Activated CD4-positive, alpha-beta memory T cell treated with anti-CD3 and anti-CD28 coated beads, Interleukin-2, amount 10 ng/mL, durations not matched to agents 7 days and 5 days (primary cell): ENCODE data around the gene DIPK1C. TPM values are rescaled to one million over a fixed set of nuclear protein-coding genes. Genes with fewer than 3 reads are reported as not detected.

ENCODE experiments used
- CTCF ChIA-PET: fragments of 350-600 bp; sonication (Branson Sonifier 250); formaldehyde crosslinking; loops from one replicate; lab custom pipeline; 2021; ENCODE audit warnings: antibody characterized with exemption, inconsistent platforms; lab: Charles Lee
- POLR2A ChIA-PET: fragments of 350-600 bp; sonication (Branson Sonifier 250); formaldehyde crosslinking; loops from one replicate; lab custom pipeline; 2021; ENCODE audit warnings: antibody characterized with exemption; lab: Charles Lee
- DNase-seq: peaks from one replicate; pipeline ENCODE4 v3.0.0-alpha.2; 2020
- H3K27ac Mint-ChIP-seq: one replicate; pipeline ENCODE4 v1.8.0; 2021; ENCODE audit warnings: mild to moderate bottlenecking, mixed read lengths
- H3K27me3 Mint-ChIP-seq: one replicate; pipeline ENCODE4 v1.8.0; 2021; ENCODE audit warnings: mixed read lengths
- H3K36me3 Mint-ChIP-seq: one replicate; pipeline ENCODE4 v1.8.0; 2021; ENCODE audit warnings: low read depth, mixed read lengths
- H3K4me1 Mint-ChIP-seq: one replicate; pipeline ENCODE4 v1.8.0; 2021; ENCODE audit warnings: mixed read lengths
- H3K4me3 Mint-ChIP-seq: one replicate; pipeline ENCODE4 v1.8.0; 2021; ENCODE audit warnings: mild to moderate bottlenecking, mixed read lengths
- H3K9me3 Mint-ChIP-seq: one replicate; pipeline ENCODE4 v1.8.0; 2021; ENCODE audit warnings: mixed read lengths
- total RNA-seq, 2 experiments: library from RNA; stranded (reverse); gene quantifications; one replicate each; pipeline ENCODE4 v1.2.3, GENCODE V29; 2021

DIPK1C gene
- total RNA-seq, 2 experiments from 2014 or later = not detected

DNA sequence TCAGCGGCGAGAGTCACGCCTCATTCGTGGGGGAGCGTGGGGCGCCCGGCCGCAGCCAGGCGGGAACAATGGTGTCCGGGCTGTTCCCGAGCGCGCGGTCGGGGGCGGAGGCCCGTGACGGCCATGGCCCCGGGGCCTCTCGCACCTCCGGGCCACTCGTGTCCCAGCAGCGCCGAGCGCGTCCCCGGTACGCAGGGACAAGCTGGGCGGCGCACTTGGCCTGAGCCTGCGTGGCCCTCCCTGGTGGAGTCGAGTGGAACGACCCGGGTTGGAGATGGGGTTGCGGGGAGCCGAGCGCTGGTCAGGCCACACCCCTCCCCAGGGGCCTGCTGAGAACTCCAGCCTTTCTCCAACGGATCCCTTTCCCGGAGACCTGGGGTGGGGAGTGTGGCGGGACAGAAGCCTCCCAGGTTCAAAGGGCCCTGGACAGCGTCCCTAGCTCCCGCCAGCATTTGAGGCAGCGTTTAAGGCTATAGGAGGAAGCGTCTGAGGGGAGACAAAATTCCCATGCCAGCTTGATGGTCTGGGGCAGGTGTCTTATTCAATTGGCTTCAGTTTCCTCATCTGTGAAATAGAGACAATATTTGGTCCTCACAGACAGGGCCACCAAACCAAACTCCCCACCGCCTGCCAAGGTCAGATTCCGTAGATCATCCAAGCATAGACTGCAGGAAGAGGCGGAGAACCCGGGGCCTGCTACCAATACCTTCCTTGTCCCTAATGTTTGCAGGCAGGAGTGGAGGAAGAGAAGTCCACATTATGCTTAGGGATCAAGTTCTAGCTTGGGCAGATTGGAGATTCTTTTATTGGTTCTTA is 39.6 kb upstream of the DIPK1C start:
- POLR2A ChIA-PET = interaction anchor here (1.0 to 5.2 kb wide), 9 partner anchors 11 to 712 kb away, joined by 3 to 22 read pairs (median 9); partner anchors contain the start of genes PTGR3, TIMM21 and ZNF407
- Mint-ChIP-seq H3K4me1 (peaks cover 50% of the 10 kb centered on the region), H3K4me3 (peak overlapping the region; percentile 88), H3K36me3 (peaks cover 27% of the 10 kb centered on the region), H3K27me3 (peaks cover 9% of the 10 kb centered on the region), H3K27ac (peak overlapping the region; percentile 99), H3K9me3 (no peaks in the 10 kb centered on the region)
- DNase-seq = peak; percentile 52
- CTCF ChIA-PET = interaction anchor here (0.6 to 1.4 kb wide), 3 partner anchors 55 to 143 kb away, joined by 3 to 5 read pairs (median 3); no protein-coding TSS in a partner anchor

DNA sequence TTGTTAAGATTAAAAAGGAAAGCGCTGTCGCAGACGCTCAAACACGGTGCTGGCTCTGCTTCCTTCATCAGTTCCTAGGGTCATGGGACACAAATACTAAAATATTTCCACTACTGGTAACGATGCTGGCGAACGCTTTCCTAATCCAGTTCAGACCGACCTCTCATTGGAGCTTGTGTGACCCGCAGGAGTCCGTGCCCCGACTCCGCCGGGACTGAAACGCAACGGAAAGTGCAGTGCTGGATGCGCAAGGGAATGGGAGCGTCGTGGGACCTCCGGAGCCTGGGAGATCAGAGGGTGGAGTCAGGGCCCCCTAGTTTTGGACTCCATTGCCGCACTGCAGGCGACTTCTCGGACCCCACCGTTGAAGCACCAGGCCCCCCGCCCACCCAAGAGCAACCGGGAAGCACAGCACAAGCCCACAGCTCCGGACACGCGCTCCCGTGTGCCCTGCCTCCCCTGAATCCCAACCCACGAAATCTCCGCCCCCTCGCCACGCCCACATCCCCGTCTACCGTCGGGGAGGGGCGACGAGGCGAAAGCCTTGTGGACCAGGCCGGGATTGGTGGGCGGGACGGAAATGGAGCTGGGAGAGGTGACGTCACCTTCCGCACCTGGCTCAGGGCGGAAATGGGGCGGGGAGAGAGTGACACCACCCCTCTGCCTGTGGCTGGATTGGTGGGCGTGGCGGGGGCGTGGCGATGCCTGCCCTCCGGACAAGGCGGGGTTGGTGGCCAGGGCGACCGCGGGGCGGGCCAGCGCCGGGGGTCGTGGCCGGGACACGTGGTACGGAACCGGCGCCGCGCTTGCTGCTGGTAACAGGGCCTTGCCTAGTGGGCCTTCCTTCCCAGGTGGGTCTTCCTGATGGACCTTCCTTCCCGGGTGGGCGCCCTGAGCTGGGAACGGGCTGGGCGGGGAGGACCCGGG is 38.7 kb upstream of the DIPK1C start, which contains the start of gene CNDP2:
CNDP2 (plus strand) TSS at position 783 of the 927 bp plus-strand sequence. CDS start 3,611 bp downstream, outside the sequence.
- H3K9me3 Mint-ChIP-seq = no peaks in the 10 kb centered on the region
- ChIA-PET CTCF (interaction anchor here (0.6 to 1.4 kb wide), 3 partner anchors 56 to 142 kb away, joined by 3 to 5 read pairs (median 3); no protein-coding TSS in a partner anchor), POLR2A (interaction anchor here (0.6 to 5.2 kb wide), 10 partner anchors 10 to 713 kb away, joined by 3 to 22 read pairs (median 8); partner anchors contain the start of genes PTGR3, TIMM21 and ZNF407)
- H3K36me3 Mint-ChIP-seq = peaks cover 21% of the 10 kb centered on the region
- peak within 1 kb of the TSS; percentile 88 for H3K4me3 Mint-ChIP-seq
- H3K27ac Mint-ChIP-seq = peak within 1 kb of the TSS; percentile 99
- peaks cover 11% of the 10 kb centered on the region for H3K27me3 Mint-ChIP-seq
- peaks cover 43% of the 10 kb centered on the region for H3K4me1 Mint-ChIP-seq
- peak; percentile 99 for DNase-seq

DNA sequence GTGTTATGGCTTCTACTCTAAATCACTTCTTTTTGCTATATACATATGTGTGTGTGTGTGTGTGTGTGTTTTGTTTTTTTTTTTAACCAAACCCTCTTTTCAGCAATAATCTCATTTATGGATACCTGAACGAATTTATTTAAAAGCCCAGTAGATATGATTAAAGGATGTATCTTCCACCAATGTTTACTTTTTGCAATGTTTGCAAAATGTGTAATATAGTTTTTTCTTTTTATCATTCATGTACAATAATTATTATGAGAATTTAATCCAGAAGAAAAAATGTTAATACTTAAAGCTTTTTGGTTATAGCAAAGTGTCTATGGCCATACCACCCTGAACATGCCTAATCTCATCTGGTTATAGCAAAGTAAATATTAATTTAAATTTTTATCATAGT is 37.4 kb upstream of the DIPK1C start:
- peaks cover 34% of the 10 kb centered on the region for H3K4me1 Mint-ChIP-seq
- DNase-seq = no peak
- ChIA-PET CTCF (interaction anchor here (1.8 to 2.1 kb wide), 3 partner anchors 116 to 144 kb away, joined by 7 to 12 read pairs (median 8); no protein-coding TSS in a partner anchor), POLR2A (no interaction called here)
- peaks cover 13% of the 10 kb centered on the region for H3K27me3 Mint-ChIP-seq
- no peak overlapping the region for H3K4me3 Mint-ChIP-seq
- H3K9me3 Mint-ChIP-seq = no peaks in the 10 kb centered on the region
- peaks cover 13% of the 10 kb centered on the region for H3K36me3 Mint-ChIP-seq
- H3K27ac Mint-ChIP-seq = no peak overlapping the region

DNA sequence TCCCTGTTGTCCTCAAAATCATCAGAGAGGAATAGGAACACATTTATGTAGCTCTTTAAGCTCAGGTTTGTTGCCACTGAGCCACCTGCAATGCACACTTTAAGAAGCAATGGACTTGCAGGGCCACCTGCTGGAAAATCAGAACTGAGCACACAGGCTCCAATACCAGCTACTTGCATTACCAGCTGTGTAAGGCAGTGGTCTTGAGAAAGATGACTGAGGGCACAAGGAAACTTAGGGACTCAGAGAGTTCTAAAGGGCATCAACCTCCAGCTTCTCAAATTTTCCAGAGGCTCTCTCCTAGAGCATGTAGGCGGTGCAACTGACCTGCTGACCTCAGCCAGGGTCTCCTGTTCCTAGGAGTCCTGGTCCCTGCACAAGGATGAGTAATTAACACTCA is 36.6 kb upstream of the DIPK1C start:
- Mint-ChIP-seq H3K4me1 (peaks cover 27% of the 10 kb centered on the region), H3K4me3 (no peak overlapping the region), H3K36me3 (peaks cover 11% of the 10 kb centered on the region), H3K9me3 (no peaks in the 10 kb centered on the region), H3K27me3 (peaks cover 14% of the 10 kb centered on the region), H3K27ac (no peak overlapping the region)
- POLR2A ChIA-PET = interaction anchor here (1.0 to 1.2 kb wide), 4 partner anchors 139 to 296 kb away, joined by 3 to 5 read pairs (median 4); no protein-coding TSS in a partner anchor
- peak; percentile 66 for DNase-seq
- CTCF ChIA-PET = interaction anchor here (0.6 to 2.6 kb wide), 20 partner anchors 9 to 430 kb away, joined by 3 to 62 read pairs (median 4); no protein-coding TSS in a partner anchor

DNA sequence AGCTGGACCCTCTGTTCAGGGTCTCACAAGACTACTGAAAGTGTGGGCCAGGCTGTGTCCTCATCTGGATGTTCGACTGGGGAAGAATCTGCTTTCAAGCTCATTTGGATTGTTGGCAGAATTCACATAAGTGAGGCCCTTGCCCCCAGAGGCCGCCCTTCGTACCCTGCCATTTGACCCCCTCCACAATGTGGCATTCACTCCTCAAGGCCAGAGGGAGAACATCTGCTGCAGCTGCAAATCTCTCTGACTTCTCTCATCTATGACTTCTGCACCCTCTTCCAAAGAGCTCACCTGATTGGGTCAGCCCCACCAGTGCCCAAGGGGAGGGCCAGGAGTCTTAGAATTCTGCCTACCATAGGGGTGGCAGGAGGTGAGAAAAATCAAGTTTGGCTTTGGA is 35.2 kb upstream of the DIPK1C start:
- Mint-ChIP-seq H3K4me3 (no peak overlapping the region), H3K9me3 (no peaks in the 10 kb centered on the region), H3K27me3 (peaks cover 14% of the 10 kb centered on the region), H3K36me3 (peaks cover 9% of the 10 kb centered on the region), H3K4me1 (peaks cover 13% of the 10 kb centered on the region), H3K27ac (no peak overlapping the region)
- ChIA-PET POLR2A (no interaction called here), CTCF (interaction anchor here (1.0 to 2.6 kb wide), 5 partner anchors 60 to 294 kb away, joined by 3 to 62 read pairs (median 5); no protein-coding TSS in a partner anchor)
- DNase-seq = no peak

DNA sequence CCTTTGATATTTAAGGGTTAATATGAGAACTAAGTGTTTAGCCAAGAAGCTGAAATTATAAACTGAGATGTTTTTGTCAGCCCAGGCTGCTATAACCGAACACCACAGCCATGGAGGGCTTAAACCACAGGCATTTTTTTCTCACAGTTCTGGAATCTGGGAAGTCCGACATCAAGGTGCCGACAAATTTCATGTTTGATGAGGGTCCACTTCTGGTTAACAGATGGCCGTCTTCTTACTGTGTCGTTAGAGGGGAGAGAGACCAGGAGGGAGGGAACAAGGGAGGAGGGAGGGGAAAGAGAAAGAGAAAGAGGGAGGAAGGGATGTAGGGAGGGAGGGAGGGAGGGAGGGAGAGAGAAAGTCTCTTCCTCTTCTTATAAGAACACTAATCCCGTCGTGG is 32.6 kb upstream of the DIPK1C start:
- Mint-ChIP-seq H3K27me3 (peaks cover 19% of the 10 kb centered on the region), H3K36me3 (no peaks in the 10 kb centered on the region), H3K9me3 (no peaks in the 10 kb centered on the region), H3K27ac (no peak overlapping the region), H3K4me3 (no peak overlapping the region), H3K4me1 (peaks cover 12% of the 10 kb centered on the region)
- ChIA-PET POLR2A (no interaction called here), CTCF (interaction anchor here (1.4 kb wide), 1 partner anchor 62 kb away, joined by 3 read pairs; no protein-coding TSS in a partner anchor)
- no peak for DNase-seq

DNA sequence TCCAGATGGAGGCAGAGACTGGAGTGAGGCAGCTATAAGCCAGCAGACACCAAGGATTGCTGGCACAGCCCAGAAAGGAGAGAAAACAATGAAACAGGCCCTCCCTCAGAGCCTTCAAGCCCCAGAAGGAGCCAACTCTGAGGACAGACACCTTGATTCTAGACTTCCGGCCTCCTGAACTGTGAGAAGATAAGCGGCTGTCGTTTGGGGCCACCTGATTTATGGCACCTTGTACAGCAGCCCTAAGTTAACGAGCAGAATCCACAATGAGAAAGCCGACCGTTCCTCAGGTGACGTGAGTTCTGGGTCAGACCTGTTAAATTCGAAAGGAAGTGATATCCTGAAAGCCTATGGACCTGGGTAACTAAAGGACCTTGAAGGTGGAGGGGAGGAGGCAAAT is 31.8 kb upstream of the DIPK1C start:
- H3K9me3 Mint-ChIP-seq = no peaks in the 10 kb centered on the region
- ChIA-PET CTCF (no interaction called here), POLR2A (no interaction called here)
- no peak overlapping the region for H3K4me3 Mint-ChIP-seq
- no peaks in the 10 kb centered on the region for H3K36me3 Mint-ChIP-seq
- H3K4me1 Mint-ChIP-seq = peaks cover 14% of the 10 kb centered on the region
- H3K27ac Mint-ChIP-seq = no peak overlapping the region
- no peak for DNase-seq
- H3K27me3 Mint-ChIP-seq = peaks cover 19% of the 10 kb centered on the region

DNA sequence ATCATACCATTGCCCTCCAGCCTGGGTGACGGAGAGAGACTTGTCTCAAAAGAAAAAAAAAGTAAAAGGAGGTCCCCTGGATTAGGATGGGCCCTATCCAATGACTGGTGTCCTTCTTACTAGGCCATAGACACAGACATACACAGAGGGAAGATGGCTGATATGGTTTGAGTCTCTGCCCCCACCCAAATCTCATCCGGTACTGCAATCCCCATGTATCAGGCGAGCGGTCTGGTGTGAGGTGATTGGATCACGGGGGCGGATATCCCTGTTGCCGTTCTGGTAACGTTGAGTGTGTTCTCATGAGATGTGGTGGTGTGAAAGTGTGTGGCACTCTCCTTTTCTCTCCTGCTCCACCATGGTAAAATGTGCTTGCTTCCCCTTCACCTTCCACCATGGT is 31.2 kb upstream of the DIPK1C start:
- ChIA-PET POLR2A (no interaction called here), CTCF (no interaction called here)
- DNase-seq = no peak
- Mint-ChIP-seq H3K36me3 (no peaks in the 10 kb centered on the region), H3K4me1 (peaks cover 14% of the 10 kb centered on the region), H3K27ac (no peak overlapping the region), H3K9me3 (no peaks in the 10 kb centered on the region), H3K4me3 (no peak overlapping the region), H3K27me3 (peaks cover 15% of the 10 kb centered on the region)

DNA sequence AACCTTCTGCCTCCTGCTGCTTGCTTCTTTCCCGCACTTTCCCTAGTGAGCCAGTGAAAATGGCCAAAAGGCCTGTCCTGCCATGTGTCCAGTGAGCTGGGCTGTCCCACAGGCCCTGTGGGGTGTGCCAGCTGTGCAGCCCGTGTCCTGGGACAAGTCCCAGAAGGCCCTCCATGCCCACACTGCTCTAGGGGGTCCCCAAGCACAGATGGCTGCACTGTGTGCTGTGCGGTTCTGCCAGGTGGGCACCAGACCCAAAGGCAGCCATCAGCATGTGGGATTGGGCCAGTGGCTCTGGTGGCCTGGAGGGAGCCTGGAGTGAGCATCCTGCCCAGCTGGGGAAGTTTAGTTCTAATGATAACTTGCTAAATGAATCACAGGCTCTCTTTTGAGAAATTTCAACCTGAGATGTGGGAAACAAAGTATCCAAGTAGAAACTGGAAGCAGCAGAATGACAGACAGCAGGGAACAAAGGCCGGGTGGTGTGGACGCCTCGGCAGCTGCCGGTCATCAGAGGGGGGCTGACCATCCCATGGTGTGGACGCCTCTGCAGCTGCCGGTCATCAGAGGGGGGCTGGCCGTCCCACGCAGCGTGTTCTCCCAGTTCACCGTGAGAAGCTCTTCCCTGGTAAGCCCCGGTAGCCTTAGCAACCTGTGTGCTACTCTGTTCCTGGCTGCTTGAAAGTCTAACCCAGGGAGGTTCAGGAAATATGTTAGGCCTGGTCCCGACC is 29.2 kb upstream of the DIPK1C start:
- ChIA-PET CTCF (no interaction called here), POLR2A (interaction anchor here (1.8 kb wide), 1 partner anchor 10 kb away, joined by 12 read pairs; the partner anchor contains the start of gene CNDP2)
- peaks cover 15% of the 10 kb centered on the region for H3K27me3 Mint-ChIP-seq
- DNase-seq = no peak
- H3K4me1 Mint-ChIP-seq = peaks cover 14% of the 10 kb centered on the region
- H3K4me3 Mint-ChIP-seq = no peak overlapping the region
- H3K36me3 Mint-ChIP-seq = no peaks in the 10 kb centered on the region
- no peaks in the 10 kb centered on the region for H3K9me3 Mint-ChIP-seq
- no peak overlapping the region for H3K27ac Mint-ChIP-seq

DNA sequence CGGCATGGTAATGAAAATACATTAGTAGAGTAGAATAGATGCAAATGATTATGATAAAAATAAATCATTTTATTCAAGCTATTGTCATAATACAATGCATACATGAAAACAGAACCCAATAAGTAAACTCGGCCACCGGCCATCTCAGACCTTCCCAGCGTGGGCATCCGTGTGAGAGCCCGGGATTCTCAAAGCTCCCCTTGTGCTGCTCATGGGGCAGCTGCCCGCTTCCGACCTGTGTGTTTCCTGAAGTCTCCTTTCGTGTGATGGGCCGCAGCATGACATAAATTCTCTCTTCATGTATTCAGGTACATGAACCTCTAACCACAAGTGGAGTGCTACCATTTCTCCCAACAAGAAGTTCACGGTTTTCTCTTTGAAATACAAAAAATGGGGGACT is 25.6 kb upstream of the DIPK1C start:
- no peaks in the 10 kb centered on the region for H3K36me3 Mint-ChIP-seq
- ChIA-PET CTCF (interaction anchor here (0.7 kb wide), 1 partner anchor 310 kb away, joined by 3 read pairs; no protein-coding TSS in a partner anchor), POLR2A (no interaction called here)
- H3K27ac Mint-ChIP-seq = no peak overlapping the region
- peaks cover 14% of the 10 kb centered on the region for H3K4me1 Mint-ChIP-seq
- no peak overlapping the region for H3K4me3 Mint-ChIP-seq
- H3K27me3 Mint-ChIP-seq = peaks cover 11% of the 10 kb centered on the region
- no peak for DNase-seq
- no peaks in the 10 kb centered on the region for H3K9me3 Mint-ChIP-seq

DNA sequence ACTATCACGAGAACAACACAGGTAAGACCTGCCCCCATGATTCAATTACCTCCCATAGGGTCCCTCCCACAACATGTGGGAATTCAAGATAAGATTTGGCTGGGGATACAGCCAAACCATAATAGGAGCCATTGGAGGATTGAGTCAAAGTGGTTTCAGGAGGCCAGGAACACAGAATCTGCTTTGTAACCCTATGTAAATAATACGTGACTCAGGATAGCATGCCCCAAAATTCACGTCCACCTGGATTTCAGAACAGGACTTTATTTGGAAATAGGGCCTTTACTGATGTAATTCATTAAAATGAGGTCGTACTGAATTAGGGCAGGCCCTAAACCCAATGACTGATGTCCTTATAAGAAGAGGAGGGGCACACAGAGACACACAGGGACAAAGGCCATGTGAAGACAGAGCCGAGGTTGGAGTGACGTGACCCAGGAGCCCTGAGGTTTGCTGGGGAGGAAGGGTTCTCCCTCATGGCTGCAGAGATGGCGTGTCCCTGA is 23.1 kb upstream of the DIPK1C start:
- no peak for DNase-seq
- peaks cover 9% of the 10 kb centered on the region for H3K27me3 Mint-ChIP-seq
- no peaks in the 10 kb centered on the region for H3K9me3 Mint-ChIP-seq
- H3K36me3 Mint-ChIP-seq = no peaks in the 10 kb centered on the region
- H3K4me1 Mint-ChIP-seq = peaks cover 6% of the 10 kb centered on the region
- no peak overlapping the region for H3K27ac Mint-ChIP-seq
- ChIA-PET POLR2A (no interaction called here), CTCF (no interaction called here)
- H3K4me3 Mint-ChIP-seq = no peak overlapping the region
